GM12865 (cell line): Measurements from ENCODE around the gene SLC2A1.

ENCODE experiments used
- DNase-seq: peaks from one replicate; pipeline ENCODE4 v3.0.0; 2010; ENCODE audit warnings: low read depth
- H3K4me3 ChIP-seq: 2 replicates; pipeline ENCODE4 v1.5.1; 2011; ENCODE audit warnings: mild to moderate bottlenecking, low read depth, low read length, control low read depth
- CTCF ChIP-seq: IDR thresholded peaks from 2 replicates; pipeline ENCODE4 v1.5.1; 2011; ENCODE audit warnings: low read length, control low read depth, low read depth, inconsistent platforms; ENCODE audit not compliant: insufficient read depth; ENCODE audit errors: missing control alignments

SLC2A1 gene

GRCh38 chr1:42888013-42888633, 70.5 kb downstream of the SLC2A1 start:
- no peak for DNase-seq
- H3K4me3 ChIP-seq = no peak overlapping the region
- TF ChIP-seq CTCF = no peak

- no peak for DNase-seq
- H3K4me3 ChIP-seq = no peak overlapping the region
- TF ChIP-seq CTCF = no peak
Observed at GRCh38 chr1:42887366-42887765, 71.3 kb downstream of the SLC2A1 start.

- DNase-seq = no peak
- H3K4me3 ChIP-seq = no peak overlapping the region
- no peak for TF ChIP-seq CTCF
Observed at GRCh38 chr1:42886800-42887199, 71.9 kb downstream of the SLC2A1 start.

- no peak overlapping the region for H3K4me3 ChIP-seq
- no peak for TF ChIP-seq CTCF
- no peak for DNase-seq
Observed at GRCh38 chr1:42886046-42886739, 72.5 kb downstream of the SLC2A1 start.

GRCh38 chr1:42880384-42880783, 78.3 kb downstream of the SLC2A1 start:
- H3K4me3 ChIP-seq = no peak overlapping the region
- no peak for TF ChIP-seq CTCF
- no peak for DNase-seq

GRCh38 chr1:42877380-42877779, 81.3 kb downstream of the SLC2A1 start:
- H3K4me3 ChIP-seq = no peak overlapping the region
- DNase-seq = no peak
- no peak for TF ChIP-seq CTCF

GRCh38 chr1:42876009-42876408, 82.7 kb downstream of the SLC2A1 start:
- no peak overlapping the region for H3K4me3 ChIP-seq
- no peak for DNase-seq
- no peak for TF ChIP-seq CTCF
